GM12878 (cell line): ENCODE data around the gene STAC2. TPM values are rescaled to one million over a fixed set of nuclear protein-coding genes. Genes with fewer than 3 reads are reported as not detected.

Experiments used
- ATAC-seq: fragments of 200-7000 bp; cut with Tn5 transposase; 3 replicates; pipeline ENCODE4 v1.9.1; 2020; ENCODE audit warnings: mild to moderate bottlenecking, moderate library complexity
- BruUV-seq: library from RNA; stranded (reverse); fragments of 400-500 nt; replicated peaks from 2 replicates; lab custom pipeline; 2021; lab: Mats Ljungman, UMichigan
- CTCF ChIA-PET: fragments of 300-600 bp; sonication (Branson Sonifier 250); formaldehyde crosslinking; extraction: SDS; loops from one replicate; lab custom pipeline; 2021; ENCODE audit warnings: inconsistent platforms; lab: Yijun Ruan, JAX
- POLR2A ChIA-PET: fragments of 350-600 bp; formaldehyde crosslinking; extraction: SDS; loops from one replicate; lab custom pipeline; 2021; ENCODE audit warnings: inconsistent platforms; lab: Charles Lee
- RAD21 ChIA-PET: fragments of 300-600 bp; sonication (Branson Sonifier 250); formaldehyde crosslinking; loops from one replicate; lab custom pipeline; 2023; ENCODE audit warnings: antibody characterized with exemption; ENCODE audit not compliant: unreplicated experiment; lab: Charles Lee
- SMC1A ChIA-PET: fragments of 300-600 bp; sonication (Branson Sonifier 250); formaldehyde crosslinking; loops from one replicate; lab custom pipeline; 2023; ENCODE audit not compliant: unreplicated experiment, uncharacterized antibody; lab: Charles Lee
- DNase-seq: peaks from one replicate; pipeline ENCODE4 v3.0.0-alpha.2; 2011; ENCODE audit warnings: low read depth, low spot score
- FAIRE-seq: peaks from 3 replicates; lab custom pipeline; 2011; peaks lifted over from hg19 to GRCh38; lab: Jason Lieb, UNC
- H2AFZ ChIP-seq: 2 replicates; pipeline ENCODE4 v1.6.0; 2011; ENCODE audit warnings: low read depth, low read length, control low read depth; ENCODE audit not compliant: control insufficient read depth
- H3K27ac ChIP-seq: 2 replicates; pipeline ENCODE4 v1.5.1; 2011; ENCODE audit warnings: control low read depth; ENCODE audit not compliant: control insufficient read depth, insufficient read depth
- H3K27me3 ChIP-seq, 2 experiments: replicated peaks in 1 of 2; 2 replicates each; pipeline versions ENCODE4 v1.6.0 to v1.6.1; 2011; ENCODE audit warnings: low read length in 1 of 2; ENCODE audit not compliant: control insufficient read depth in 2 of 2, insufficient read depth in 2 of 2
- H3K36me3 ChIP-seq, 2 experiments: 2 replicates each; pipeline ENCODE4 v1.5.1; 2011; ENCODE audit warnings: low read length in 1 of 2; ENCODE audit not compliant: control insufficient read depth in 2 of 2, insufficient read depth in 2 of 2
- H3K4me1 ChIP-seq: 2 replicates; pipeline ENCODE4 v1.6.1; 2011; ENCODE audit warnings: mild to moderate bottlenecking, low read length, moderate library complexity, mixed read lengths; ENCODE audit not compliant: control insufficient read depth, insufficient read depth
- H3K4me2 ChIP-seq: 2 replicates; pipeline ENCODE4 v1.6.0; 2011; ENCODE audit warnings: control low read depth; ENCODE audit not compliant: control insufficient read depth, insufficient read depth
- H3K4me3 ChIP-seq: fragments of 200-600 bp; sonication (generic); 2 replicates; pipeline ENCODE4 v1.5.1; 2016
- H3K79me2 ChIP-seq: 2 replicates; pipeline ENCODE4 v1.6.0; 2011; ENCODE audit warnings: low read length; ENCODE audit not compliant: control insufficient read depth, insufficient read depth
- H3K9ac ChIP-seq: 2 replicates; pipeline ENCODE4 v1.8.0; 2011; ENCODE audit warnings: low read length, control low read depth, mixed read lengths; ENCODE audit not compliant: control insufficient read depth, insufficient read depth
- H3K9me3 ChIP-seq: replicated peaks from 3 replicates; pipeline ENCODE4 v1.5.1; 2011; ENCODE audit warnings: mild to moderate bottlenecking, low read length; ENCODE audit not compliant: control insufficient read depth, insufficient read depth
- H4K20me1 ChIP-seq: 2 replicates; pipeline ENCODE4 v1.6.0; 2011; ENCODE audit not compliant: control insufficient read depth, insufficient read depth
- BCL3 ChIP-seq: IDR thresholded peaks from 2 replicates; pipeline ENCODE4 v1.6.1; 2011; ENCODE audit warnings: borderline replicate concordance, low read depth, mild to moderate bottlenecking, moderate library complexity, low read length; ENCODE audit not compliant: insufficient read depth, poor library complexity, severe bottlenecking
- HDAC2 ChIP-seq: fragments of 200-600 bp; sonication (generic); IDR thresholded peaks from 2 replicates; pipeline ENCODE4 v1.6.1; 2017
- IKZF1 ChIP-seq: fragments of 450-650 bp; conservative IDR thresholded peaks from 2 replicates; pipeline ENCODE4 v1.6.1; 2017; ENCODE audit warnings: antibody characterized with exemption, mild to moderate bottlenecking
- KAT2A ChIP-seq: conservative IDR thresholded peaks from 2 replicates; pipeline ENCODE4 v1.6.1; 2011; ENCODE audit warnings: low read depth, low read length; ENCODE audit not compliant: control insufficient read depth
- MTA3 ChIP-seq: IDR thresholded peaks from 2 replicates; pipeline ENCODE4 v1.6.1; 2012; ENCODE audit warnings: low read length, inconsistent platforms, borderline replicate concordance
- PML ChIP-seq: IDR thresholded peaks from 2 replicates; pipeline ENCODE4 v1.6.1; 2012; ENCODE audit warnings: low read length, inconsistent platforms
- RB1 ChIP-seq: fragments of 450-650 bp; formaldehyde crosslinking; IDR thresholded peaks from 2 replicates; pipeline ENCODE4 v1.6.1; 2017; ENCODE audit warnings: mild to moderate bottlenecking, borderline replicate concordance
- RFX5 ChIP-seq: IDR thresholded peaks from 2 replicates; pipeline ENCODE4 v1.6.1; 2011; ENCODE audit warnings: low read depth, low read length, improper control_type of control experiment
- SIX5 ChIP-seq: IDR thresholded peaks from 2 replicates; pipeline ENCODE4 v1.6.1; 2011; ENCODE audit warnings: mild to moderate bottlenecking, low read depth, low read length, moderate library complexity; ENCODE audit not compliant: severe bottlenecking
- YY1 ChIP-seq: IDR thresholded peaks from 2 replicates; pipeline ENCODE4 v1.6.1; 2011; ENCODE audit warnings: low read depth, mild to moderate bottlenecking, low read length
- WGBS: methylation state at CpG from one replicate; pipeline ENCODE4 v1.1.6; 2016; ENCODE audit warnings: low lambda C conversion rate; ENCODE audit not compliant: insufficient replicate concordance, insufficient coverage; ENCODE audit errors: missing lambda C conversion rate; 5-methylcytosine and 5-hydroxymethylcytosine counted together
- in situ Hi-C: fragments of 300-500 bp; cut with MboI; formaldehyde crosslinking; loops from 9 replicates; pipeline ENCODE4 v1.14.3; 2018; ENCODE audit warnings: mixed read lengths
- intact Hi-C: fragments of 100-400 bp; cut with micrococcal nuclease; formaldehyde crosslinking; loops from one replicate; pipeline ENCODE4 v1.14.2; 2022; ENCODE audit not compliant: unreplicated experiment
- polyA plus RNA-seq, 11 experiments: library from polyadenylated mRNA; depleted of rRNA in 4 of 11; unstranded in 6 of 11; stranded (reverse) in 5 of 11; fragments of >200 nt; fragmentation: Nextera tagmentation in 4 of 11; fragmentation: Illumina TruSeq in 1 of 11; extraction: Ambion mirVana in 4 of 11; extraction: Trizol in 1 of 11; gene quantifications; 1 replicate in 1 of 11; 2 replicates in 10 of 11; pipeline versions ENCODE4 v1.2.1 to v1.2.3, GENCODE V29; 2011 to 2016; ENCODE audit warnings: inconsistent platforms in 2 of 11, missing spikeins in 2 of 11, low read depth in 1 of 11
- total RNA-seq, 4 experiments: library from RNA; depleted of rRNA in 3 of 4; stranded (reverse); fragments of >200 nt in 3 of 4; fragmentation: Illumina TruSeq in 1 of 4; extraction: Trizol in 1 of 4; gene quantifications; 2 replicates each; pipeline versions ENCODE4 v1.2.1 to v1.2.3, GENCODE V29; 2013 to 2021
- TF ChIP-seq, protein P1 (sequence below): fragments of 450-650 bp; IDR thresholded peaks from 2 replicates; pipeline ENCODE4 v1.6.1; 2017; ENCODE audit warnings: mild to moderate bottlenecking, moderate library complexity
- TF ChIP-seq, protein P2 (sequence below): fragments of 450-650 bp; IDR thresholded peaks from 2 replicates; pipeline ENCODE4 v1.6.1; 2017; ENCODE audit warnings: low read depth, mild to moderate bottlenecking, moderate library complexity

Gene STAC2
- total and polyA plus RNA-seq, 10 of the 15 experiments (the other 5 are each of a cell fraction or from before 2014, with no cell fraction given): 0.04 TPM; not detected in 9

DNA sequence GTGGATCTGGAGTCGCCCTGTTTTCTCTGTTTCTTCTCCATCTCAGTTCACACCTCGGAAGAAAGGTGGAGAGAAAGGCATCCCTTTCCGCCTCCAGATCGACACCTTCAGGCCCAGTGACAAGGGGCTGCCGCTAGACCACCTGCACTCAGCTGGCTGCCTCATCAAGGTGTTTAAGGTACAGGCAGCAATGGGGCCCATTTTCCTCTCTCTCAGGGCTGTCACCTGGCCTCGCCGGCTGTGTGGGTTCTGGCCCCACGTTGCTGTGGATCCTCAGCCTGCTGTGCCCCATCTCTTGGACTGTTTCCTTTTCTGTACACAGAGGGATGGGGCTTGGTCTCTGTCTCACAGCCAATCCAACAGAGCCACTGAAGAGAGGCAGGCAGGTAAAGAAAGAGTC lies 17.4 kb upstream of the STAC2 start (continued):
- TF ChIP-seq, protein P1, sequence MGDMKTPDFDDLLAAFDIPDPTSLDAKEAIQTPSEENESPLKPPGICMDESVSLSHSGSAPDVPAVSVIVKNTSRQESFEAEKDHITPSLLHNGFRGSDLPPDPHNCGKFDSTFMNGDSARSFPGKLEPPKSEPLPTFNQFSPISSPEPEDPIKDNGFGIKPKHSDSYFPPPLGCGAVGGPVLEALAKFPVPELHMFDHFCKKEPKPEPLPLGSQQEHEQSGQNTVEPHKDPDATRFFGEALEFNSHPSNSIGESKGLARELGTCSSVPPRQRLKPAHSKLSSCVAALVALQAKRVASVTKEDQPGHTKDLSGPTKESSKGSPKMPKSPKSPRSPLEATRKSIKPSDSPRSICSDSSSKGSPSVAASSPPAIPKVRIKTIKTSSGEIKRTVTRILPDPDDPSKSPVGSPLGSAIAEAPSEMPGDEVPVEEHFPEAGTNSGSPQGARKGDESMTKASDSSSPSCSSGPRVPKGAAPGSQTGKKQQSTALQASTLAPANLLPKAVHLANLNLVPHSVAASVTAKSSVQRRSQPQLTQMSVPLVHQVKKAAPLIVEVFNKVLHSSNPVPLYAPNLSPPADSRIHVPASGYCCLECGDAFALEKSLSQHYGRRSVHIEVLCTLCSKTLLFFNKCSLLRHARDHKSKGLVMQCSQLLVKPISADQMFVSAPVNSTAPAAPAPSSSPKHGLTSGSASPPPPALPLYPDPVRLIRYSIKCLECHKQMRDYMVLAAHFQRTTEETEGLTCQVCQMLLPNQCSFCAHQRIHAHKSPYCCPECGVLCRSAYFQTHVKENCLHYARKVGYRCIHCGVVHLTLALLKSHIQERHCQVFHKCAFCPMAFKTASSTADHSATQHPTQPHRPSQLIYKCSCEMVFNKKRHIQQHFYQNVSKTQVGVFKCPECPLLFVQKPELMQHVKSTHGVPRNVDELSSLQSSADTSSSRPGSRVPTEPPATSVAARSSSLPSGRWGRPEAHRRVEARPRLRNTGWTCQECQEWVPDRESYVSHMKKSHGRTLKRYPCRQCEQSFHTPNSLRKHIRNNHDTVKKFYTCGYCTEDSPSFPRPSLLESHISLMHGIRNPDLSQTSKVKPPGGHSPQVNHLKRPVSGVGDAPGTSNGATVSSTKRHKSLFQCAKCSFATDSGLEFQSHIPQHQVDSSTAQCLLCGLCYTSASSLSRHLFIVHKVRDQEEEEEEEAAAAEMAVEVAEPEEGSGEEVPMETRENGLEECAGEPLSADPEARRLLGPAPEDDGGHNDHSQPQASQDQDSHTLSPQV: no peak

GRCh38 chr17:39240631-39241030 lies 14.9 kb upstream of the STAC2 start:
- Histone ChIP-seq H3K9ac (no peak overlapping the region), H3K79me2 (no peaks in the 10 kb centered on the region), H3K9me3 (no peaks in the 10 kb centered on the region), H3K36me3 (no peaks in the 10 kb centered on the region), H3K27ac (no peak overlapping the region), H4K20me1 (no peaks in the 10 kb centered on the region), H3K4me1 (peaks cover 9% of the 10 kb centered on the region), H3K27me3 (no peaks in the 10 kb centered on the region; a peak in 3 of 4 replicates), H3K4me3 (no peak overlapping the region), H2AFZ (no peak overlapping the region), H3K4me2 (no peak overlapping the region)
- FAIRE-seq (no peak), DNase-seq (no peak), ATAC-seq (no peak)
- RAD21 ChIA-PET: interaction anchor here (2.3 kb wide), 1 partner anchor 34 kb away, joined by 18 read pairs; no protein-coding TSS in a partner anchor
- SMC1A ChIA-PET: interaction anchor here (1.1 to 1.7 kb wide), 3 partner anchors 62 to 258 kb away, joined by 3 to 5 read pairs (median 3); no protein-coding TSS in a partner anchor
- in situ Hi-C loops (loop anchor here (5.0 kb wide), 1 partner anchor 33 kb away; no protein-coding TSS in a partner anchor), intact Hi-C loops (loop anchor here (5.0 kb wide), 1 partner anchor 88 kb away; the partner anchor contains the start of gene PLXDC1)
- CTCF ChIA-PET: interaction anchor here (0.7 to 21.3 kb wide), 5 partner anchors 9 to 435 kb away, joined by 3 to 658 read pairs (median 14); no protein-coding TSS in a partner anchor
- POLR2A ChIA-PET: no interaction called here
- BruUV-seq: no TSS peak
- WGBS: 70% methylated on average over 5 of the region's 5 CpGs
- no peak for TF ChIP-seq YY1
- TF ChIP-seq KAT2A: no peak
- TF ChIP-seq BCL3: no peak
- no peak for TF ChIP-seq MTA3
- no peak for TF ChIP-seq IKZF1
- no peak for TF ChIP-seq SIX5
- no peak for TF ChIP-seq PML
- TF ChIP-seq RFX5: no peak
- TF ChIP-seq HDAC2: no peak
- TF ChIP-seq, protein P2, sequence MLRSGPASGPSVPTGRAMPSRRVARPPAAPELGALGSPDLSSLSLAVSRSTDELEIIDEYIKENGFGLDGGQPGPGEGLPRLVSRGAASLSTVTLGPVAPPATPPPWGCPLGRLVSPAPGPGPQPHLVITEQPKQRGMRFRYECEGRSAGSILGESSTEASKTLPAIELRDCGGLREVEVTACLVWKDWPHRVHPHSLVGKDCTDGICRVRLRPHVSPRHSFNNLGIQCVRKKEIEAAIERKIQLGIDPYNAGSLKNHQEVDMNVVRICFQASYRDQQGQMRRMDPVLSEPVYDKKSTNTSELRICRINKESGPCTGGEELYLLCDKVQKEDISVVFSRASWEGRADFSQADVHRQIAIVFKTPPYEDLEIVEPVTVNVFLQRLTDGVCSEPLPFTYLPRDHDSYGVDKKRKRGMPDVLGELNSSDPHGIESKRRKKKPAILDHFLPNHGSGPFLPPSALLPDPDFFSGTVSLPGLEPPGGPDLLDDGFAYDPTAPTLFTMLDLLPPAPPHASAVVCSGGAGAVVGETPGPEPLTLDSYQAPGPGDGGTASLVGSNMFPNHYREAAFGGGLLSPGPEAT: no peak
- no peak for TF ChIP-seq RB1
